ENCODE results near the gene UBR1. TPM values are rescaled to one million over a fixed set of nuclear protein-coding genes. Genes with fewer than 3 reads are reported as not detected.
A peak's percentile ranks its signal among the peaks of the same experiment; 100 is the strongest.

Gene UBR1
- total and polyA plus RNA-seq, 2 donors (not counting 1 experiment from before 2014, with no cell fraction given) = 18.2 to 45.6 TPM

- Histone ChIP-seq H4K20me1 (ENCODE audit: control insufficient read depth, extremely low read depth, insufficient read depth, low read length) (no peaks in the 10 kb centered on the region), H3K4me3 (replicated peaks in 1 of 4; ENCODE audit: control extremely low read depth in 1 of 4, insufficient read depth in 1 of 4, low read depth in 3 of 4, low read length in 4 of 4) (no peak overlapping the region), H3K9ac (ENCODE audit: insufficient read depth, low read length) (no peak overlapping the region), H3K27me3 (ENCODE audit: control insufficient read depth, insufficient read depth, low read length) (no peaks in the 10 kb centered on the region), H3K79me2 (ENCODE audit: control insufficient read depth, insufficient read depth, low read length) (no peaks in the 10 kb centered on the region), H3K36me3 (ENCODE audit: control insufficient read depth, insufficient read depth, low read length) (no peaks in the 10 kb centered on the region), H3K9me3 (ENCODE audit: control insufficient read depth, insufficient read depth, low read depth, low read length) (no peaks in the 10 kb centered on the region), H3K4me2 (ENCODE audit: extremely low read depth, insufficient read depth, low read length) (no peak overlapping the region), H3K27ac (ENCODE audit: insufficient read depth, low read length) (no peak overlapping the region), H3K4me1 (ENCODE audit: control insufficient read depth, extremely low read depth, insufficient read depth, low read length) (no peaks in the 10 kb centered on the region), H2AFZ (ENCODE audit: low read length) (no peak overlapping the region)
- DNase-seq (ENCODE audit: low read depth in 2 of 2) = no peak
- TF ChIP-seq CTCF (conservative IDR thresholded peaks at IDR 0.05 in 1 of 2, IDR thresholded peaks at IDR 0.05 in 1 of 2; ENCODE audit: low read depth in 1 of 2, low read length in 2 of 2) (no peak), EZH2 (IDR thresholded peaks at IDR 0.05; ENCODE audit: low read length, missing control alignments) (no peak)
Observed at GRCh38 chr15:43111354-43111753, 5.5 kb upstream of the UBR1 start.

- Histone ChIP-seq H3K9ac (ENCODE audit: insufficient read depth, low read length) (no peak overlapping the region), H3K27me3 (ENCODE audit: control insufficient read depth, insufficient read depth, low read length) (no peaks in the 10 kb centered on the region), H3K36me3 (ENCODE audit: control insufficient read depth, insufficient read depth, low read length) (no peaks in the 10 kb centered on the region), H2AFZ (ENCODE audit: low read length) (no peak overlapping the region), H3K4me2 (ENCODE audit: extremely low read depth, insufficient read depth, low read length) (no peak overlapping the region), H3K79me2 (ENCODE audit: control insufficient read depth, insufficient read depth, low read length) (peaks cover 29% of the 10 kb centered on the region), H3K9me3 (ENCODE audit: control insufficient read depth, insufficient read depth, low read depth, low read length) (no peaks in the 10 kb centered on the region), H3K4me1 (ENCODE audit: control insufficient read depth, extremely low read depth, insufficient read depth, low read length) (peaks cover 3% of the 10 kb centered on the region), H3K27ac (ENCODE audit: insufficient read depth, low read length) (no peak overlapping the region), H4K20me1 (ENCODE audit: control insufficient read depth, extremely low read depth, insufficient read depth, low read length) (no peaks in the 10 kb centered on the region), H3K4me3 (replicated peaks in 1 of 4; ENCODE audit: control extremely low read depth in 1 of 4, insufficient read depth in 1 of 4, low read depth in 3 of 4, low read length in 4 of 4) (no peak overlapping the region)
- no peak for DNase-seq (ENCODE audit: low read depth in 2 of 2)
- TF ChIP-seq CTCF (conservative IDR thresholded peaks at IDR 0.05 in 1 of 2, IDR thresholded peaks at IDR 0.05 in 1 of 2; ENCODE audit: low read depth in 1 of 2, low read length in 2 of 2) = no peak
- TF ChIP-seq EZH2 (IDR thresholded peaks at IDR 0.05; ENCODE audit: low read length, missing control alignments) = no peak
Observed at GRCh38 chr15:43107751-43108150, 1.9 kb upstream of the UBR1 start.

- DNase-seq (ENCODE audit: low read depth in 2 of 2) = no peak
- H3K27ac ChIP-seq (ENCODE audit: insufficient read depth, low read length) = peak overlapping the region; percentile 87
- no peaks in the 10 kb centered on the region for H3K36me3 ChIP-seq (ENCODE audit: control insufficient read depth, insufficient read depth, low read length)
- peak overlapping the region; percentile 91 for H3K4me2 ChIP-seq (ENCODE audit: extremely low read depth, insufficient read depth, low read length)
- no peaks in the 10 kb centered on the region for H3K9me3 ChIP-seq (ENCODE audit: control insufficient read depth, insufficient read depth, low read depth, low read length)
- peak overlapping the region; percentile 71 for H3K9ac ChIP-seq (ENCODE audit: insufficient read depth, low read length)
- TF ChIP-seq EZH2 (IDR thresholded peaks at IDR 0.05; ENCODE audit: low read length, missing control alignments) (no peak), CTCF (conservative IDR thresholded peaks at IDR 0.05 in 1 of 2, IDR thresholded peaks at IDR 0.05 in 1 of 2; ENCODE audit: low read depth in 1 of 2, low read length in 2 of 2) (no peak)
- no peaks in the 10 kb centered on the region for H3K27me3 ChIP-seq (ENCODE audit: control insufficient read depth, insufficient read depth, low read length)
- H3K79me2 ChIP-seq (ENCODE audit: control insufficient read depth, insufficient read depth, low read length) = peaks cover 38% of the 10 kb centered on the region
- no peaks in the 10 kb centered on the region for H4K20me1 ChIP-seq (ENCODE audit: control insufficient read depth, extremely low read depth, insufficient read depth, low read length)
- H2AFZ ChIP-seq (ENCODE audit: low read length) = peak overlapping the region; percentile 70
- H3K4me1 ChIP-seq (ENCODE audit: control insufficient read depth, extremely low read depth, insufficient read depth, low read length) = peaks cover 3% of the 10 kb centered on the region
- H3K4me3 ChIP-seq (replicated peaks in 1 of 4; ENCODE audit: control extremely low read depth in 1 of 4, insufficient read depth in 1 of 4, low read depth in 3 of 4, low read length in 4 of 4) = peak overlapping the region; percentile 75 to 99 (median 91)
Observed at GRCh38 chr15:43106486-43106829, 620 bp upstream of the UBR1 start.
